ENCODE measurements around the gene DSCAML1. TPM values are rescaled to one million over a fixed set of nuclear protein-coding genes. Genes with fewer than 3 reads are reported as not detected.

The DSCAML1 gene
- total RNA-seq, 1 experiment from 2014 or later = not detected

- Histone ChIP-seq H4K20me1 (ENCODE audit: low read length) (no peaks in the 10 kb centered on the region), H3K79me2 (ENCODE audit: low read length) (no peaks in the 10 kb centered on the region), H3K27me3 (ENCODE audit: low read length) (peaks cover 98% of the 10 kb centered on the region), H3K36me3 (ENCODE audit: low read depth, low read length) (no peaks in the 10 kb centered on the region), H3F3A (ENCODE audit: low read length, unreplicated experiment) (no peaks in the 10 kb centered on the region), H3K4me2 (ENCODE audit: low read length) (no peak overlapping the region), H3K9ac (ENCODE audit: low read length) (no peak overlapping the region), H3K9me3 (ENCODE audit: low read length) (no peaks in the 10 kb centered on the region), H3K9me2 (replicated peaks; ENCODE audit: low read length) (no peaks in the 10 kb centered on the region), H3K4me1 (ENCODE audit: insufficient read depth, low read length) (no peaks in the 10 kb centered on the region), H2AFZ (ENCODE audit: low read length) (no peak overlapping the region), H3K27ac (ENCODE audit: low read length) (no peak overlapping the region), H3K4me3 (ENCODE audit: low read length) (no peak overlapping the region)
- TF ChIP-seq CTCF (conservative IDR thresholded peaks at IDR 0.05; ENCODE audit: low read depth, low read length) (no peak), EZH2 (IDR thresholded peaks at IDR 0.05; ENCODE audit: low read length, unreplicated experiment) (no peak), EZH2phosphoT487 (IDR thresholded peaks at IDR 0.05; ENCODE audit: borderline replicate concordance, low read length) (no peak)
- ATAC-seq = no peak
- no peak for DNase-seq
- ChIA-PET CTCF (no interaction called here), POLR2A (ENCODE audit: unreplicated experiment) (no interaction called here)
- BruUV-seq (replicated peaks) = no TSS peak
- intact Hi-C loops (cut with micrococcal nuclease) = no loop called here
These were observed 251.3 kb downstream of the DSCAML1 start for GRCh38 chr11:117545706-117546105.

- no TSS peak for BruUV-seq (replicated peaks)
- Histone ChIP-seq H4K20me1 (ENCODE audit: low read length) (no peaks in the 10 kb centered on the region), H3F3A (ENCODE audit: low read length, unreplicated experiment) (no peaks in the 10 kb centered on the region), H2AFZ (ENCODE audit: low read length) (no peak overlapping the region), H3K36me3 (ENCODE audit: low read depth, low read length) (no peaks in the 10 kb centered on the region), H3K9ac (ENCODE audit: low read length) (no peak overlapping the region), H3K4me2 (ENCODE audit: low read length) (no peak overlapping the region), H3K9me3 (ENCODE audit: low read length) (no peaks in the 10 kb centered on the region), H3K27ac (ENCODE audit: low read length) (no peak overlapping the region), H3K4me1 (ENCODE audit: insufficient read depth, low read length) (no peaks in the 10 kb centered on the region), H3K9me2 (replicated peaks; ENCODE audit: low read length) (no peaks in the 10 kb centered on the region), H3K27me3 (ENCODE audit: low read length) (peaks cover 96% of the 10 kb centered on the region), H3K4me3 (ENCODE audit: low read length) (no peak overlapping the region), H3K79me2 (ENCODE audit: low read length) (no peaks in the 10 kb centered on the region)
- POLR2A ChIA-PET (ENCODE audit: unreplicated experiment) = no interaction called here
- TF ChIP-seq EZH2 (IDR thresholded peaks at IDR 0.05; ENCODE audit: low read length, unreplicated experiment) = no peak
- TF ChIP-seq CTCF (conservative IDR thresholded peaks at IDR 0.05; ENCODE audit: low read depth, low read length) = no peak
- no peak for TF ChIP-seq EZH2phosphoT487 (IDR thresholded peaks at IDR 0.05; ENCODE audit: borderline replicate concordance, low read length)
- no peak for DNase-seq
- intact Hi-C loops (cut with micrococcal nuclease) = no loop called here
- CTCF ChIA-PET = no interaction called here
- no peak for ATAC-seq
These were observed 252.8 kb downstream of the DSCAML1 start for GRCh38 chr11:117544130-117544800.

GRCh38 chr11:117541211-117541610 is 255.8 kb downstream of the DSCAML1 start:
- Histone ChIP-seq H3K79me2 (ENCODE audit: low read length) (no peaks in the 10 kb centered on the region), H3K27ac (ENCODE audit: low read length) (no peak overlapping the region), H2AFZ (ENCODE audit: low read length) (no peak overlapping the region), H3K36me3 (ENCODE audit: low read depth, low read length) (no peaks in the 10 kb centered on the region), H3F3A (ENCODE audit: low read length, unreplicated experiment) (no peaks in the 10 kb centered on the region), H3K4me1 (ENCODE audit: insufficient read depth, low read length) (no peaks in the 10 kb centered on the region), H3K9me3 (ENCODE audit: low read length) (no peaks in the 10 kb centered on the region), H3K9ac (ENCODE audit: low read length) (no peak overlapping the region), H3K9me2 (replicated peaks; ENCODE audit: low read length) (no peaks in the 10 kb centered on the region), H3K4me2 (ENCODE audit: low read length) (no peak overlapping the region), H4K20me1 (ENCODE audit: low read length) (no peaks in the 10 kb centered on the region), H3K27me3 (ENCODE audit: low read length) (peaks cover 93% of the 10 kb centered on the region), H3K4me3 (ENCODE audit: low read length) (no peak overlapping the region)
- DNase-seq = no peak
- intact Hi-C loops (cut with micrococcal nuclease) = no loop called here
- ChIA-PET CTCF (no interaction called here), POLR2A (ENCODE audit: unreplicated experiment) (no interaction called here)
- BruUV-seq (replicated peaks) = no TSS peak
- TF ChIP-seq EZH2phosphoT487 (IDR thresholded peaks at IDR 0.05; ENCODE audit: borderline replicate concordance, low read length) (no peak), EZH2 (IDR thresholded peaks at IDR 0.05; ENCODE audit: low read length, unreplicated experiment) (no peak), CTCF (conservative IDR thresholded peaks at IDR 0.05; ENCODE audit: low read depth, low read length) (no peak)
- ATAC-seq = no peak
